SK-N-SH (cell line): ENCODE measurements around the gene STIM1.

Source experiments
- EZH2phosphoT487 ChIP-seq: fragments of 200-600 bp; sonication (generic); IDR thresholded peaks from 2 replicates; pipeline ENCODE4 v1.6.1; 2017; ENCODE audit warnings: low read depth, mixed run types, mild to moderate bottlenecking, antibody characterized with exemption, moderate library complexity, borderline replicate concordance
- FOXM1 ChIP-seq: IDR thresholded peaks from 2 replicates; pipeline ENCODE4 v1.4.0; 2012; ENCODE audit warnings: low read depth, mild to moderate bottlenecking
- GABPA ChIP-seq: IDR thresholded peaks from 2 replicates; pipeline ENCODE4 v1.4.0; 2012; ENCODE audit warnings: low read depth, mild to moderate bottlenecking
- POLR2AphosphoS5 ChIP-seq: IDR thresholded peaks from 2 replicates; pipeline ENCODE4 v1.6.1; 2012; ENCODE audit warnings: low read depth, low read length
- REST ChIP-seq: IDR thresholded peaks from 2 replicates; pipeline ENCODE4 v1.6.1; 2012; ENCODE audit warnings: mild to moderate bottlenecking, low read depth, low read length, moderate library complexity
- RXRA ChIP-seq: IDR thresholded peaks from 2 replicates; pipeline ENCODE4 v1.4.0; 2012; ENCODE audit warnings: low read depth, mild to moderate bottlenecking, borderline replicate concordance
- SIN3A ChIP-seq: IDR thresholded peaks from 2 replicates; pipeline ENCODE4 v1.6.1; 2012; ENCODE audit warnings: low read depth, mild to moderate bottlenecking, low read length, moderate library complexity, borderline replicate concordance
- ZBTB33 ChIP-seq: IDR thresholded peaks from 2 replicates; pipeline ENCODE4 v1.4.0; 2012; ENCODE audit warnings: low read depth, borderline replicate concordance
- TF ChIP-seq, protein P1 (sequence below): fragments of 200-600 bp; sonication (generic); IDR thresholded peaks from 2 replicates; pipeline ENCODE4 v1.6.1; 2017; ENCODE audit warnings: antibody characterized with exemption, mild to moderate bottlenecking, moderate library complexity

GRCh38 chr11:4090258-4090657 is 234.8 kb downstream of the STIM1 start:
- TF ChIP-seq, protein P1, sequence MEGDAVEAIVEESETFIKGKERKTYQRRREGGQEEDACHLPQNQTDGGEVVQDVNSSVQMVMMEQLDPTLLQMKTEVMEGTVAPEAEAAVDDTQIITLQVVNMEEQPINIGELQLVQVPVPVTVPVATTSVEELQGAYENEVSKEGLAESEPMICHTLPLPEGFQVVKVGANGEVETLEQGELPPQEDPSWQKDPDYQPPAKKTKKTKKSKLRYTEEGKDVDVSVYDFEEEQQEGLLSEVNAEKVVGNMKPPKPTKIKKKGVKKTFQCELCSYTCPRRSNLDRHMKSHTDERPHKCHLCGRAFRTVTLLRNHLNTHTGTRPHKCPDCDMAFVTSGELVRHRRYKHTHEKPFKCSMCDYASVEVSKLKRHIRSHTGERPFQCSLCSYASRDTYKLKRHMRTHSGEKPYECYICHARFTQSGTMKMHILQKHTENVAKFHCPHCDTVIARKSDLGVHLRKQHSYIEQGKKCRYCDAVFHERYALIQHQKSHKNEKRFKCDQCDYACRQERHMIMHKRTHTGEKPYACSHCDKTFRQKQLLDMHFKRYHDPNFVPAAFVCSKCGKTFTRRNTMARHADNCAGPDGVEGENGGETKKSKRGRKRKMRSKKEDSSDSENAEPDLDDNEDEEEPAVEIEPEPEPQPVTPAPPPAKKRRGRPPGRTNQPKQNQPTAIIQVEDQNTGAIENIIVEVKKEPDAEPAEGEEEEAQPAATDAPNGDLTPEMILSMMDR = no peak
- TF ChIP-seq GABPA (no peak), EZH2phosphoT487 (no peak), ZBTB33 (no peak), FOXM1 (no peak), SIN3A (no peak), POLR2AphosphoS5 (no peak), REST (no peak), RXRA (no peak)
